ENCODE results near the gene MT1A.
"Not testable (repeated sequence)": the region's sequence is repeated elsewhere in the genome, so short reads cannot be mapped to it uniquely, and the experiment has no call there.

Gene MT1A

DNA sequence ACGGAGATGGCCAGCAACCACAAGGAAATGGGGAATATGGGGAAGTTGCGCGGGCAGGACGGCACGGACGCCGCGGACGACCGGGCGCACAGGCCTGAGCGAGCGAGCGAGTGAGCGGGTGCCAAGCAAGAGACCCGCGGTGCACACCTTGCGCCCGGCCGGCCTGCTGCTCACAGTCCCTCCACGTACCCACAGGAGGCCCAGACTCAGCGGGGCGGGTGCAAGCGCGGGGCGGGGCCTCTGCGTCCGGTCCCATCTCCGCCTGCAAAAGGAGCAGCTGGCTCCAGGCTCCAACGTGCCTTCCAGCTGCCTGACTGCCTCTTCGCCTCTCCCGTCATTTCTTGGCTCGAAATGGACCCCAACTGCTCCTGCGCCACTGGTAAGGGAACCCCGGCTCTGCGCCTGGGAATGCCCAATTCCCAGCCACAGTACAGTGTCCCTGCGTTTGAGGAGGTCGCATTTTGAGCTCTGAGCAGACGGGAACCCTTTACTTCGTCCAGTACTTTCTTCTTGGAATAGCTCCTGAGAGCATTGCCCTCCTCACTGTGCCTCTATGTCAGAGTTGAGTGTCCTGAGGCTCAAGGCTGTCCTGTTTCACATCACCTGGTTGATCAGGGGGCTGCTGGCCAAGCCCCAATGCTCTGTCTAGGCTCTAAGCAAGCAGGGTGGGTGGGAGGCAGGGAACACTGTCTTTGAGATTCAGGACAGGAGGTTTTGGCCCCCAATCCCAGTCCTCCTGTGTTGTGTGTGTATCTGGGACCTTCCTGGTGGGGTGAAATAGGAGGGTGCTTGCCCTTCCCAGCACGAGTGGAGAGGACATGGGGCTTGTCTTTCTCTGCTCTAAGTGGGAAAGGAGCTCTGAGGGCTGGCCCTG lies 21.0 kb upstream of the MT1A start:
- TF ChIP-seq, protein P1, sequence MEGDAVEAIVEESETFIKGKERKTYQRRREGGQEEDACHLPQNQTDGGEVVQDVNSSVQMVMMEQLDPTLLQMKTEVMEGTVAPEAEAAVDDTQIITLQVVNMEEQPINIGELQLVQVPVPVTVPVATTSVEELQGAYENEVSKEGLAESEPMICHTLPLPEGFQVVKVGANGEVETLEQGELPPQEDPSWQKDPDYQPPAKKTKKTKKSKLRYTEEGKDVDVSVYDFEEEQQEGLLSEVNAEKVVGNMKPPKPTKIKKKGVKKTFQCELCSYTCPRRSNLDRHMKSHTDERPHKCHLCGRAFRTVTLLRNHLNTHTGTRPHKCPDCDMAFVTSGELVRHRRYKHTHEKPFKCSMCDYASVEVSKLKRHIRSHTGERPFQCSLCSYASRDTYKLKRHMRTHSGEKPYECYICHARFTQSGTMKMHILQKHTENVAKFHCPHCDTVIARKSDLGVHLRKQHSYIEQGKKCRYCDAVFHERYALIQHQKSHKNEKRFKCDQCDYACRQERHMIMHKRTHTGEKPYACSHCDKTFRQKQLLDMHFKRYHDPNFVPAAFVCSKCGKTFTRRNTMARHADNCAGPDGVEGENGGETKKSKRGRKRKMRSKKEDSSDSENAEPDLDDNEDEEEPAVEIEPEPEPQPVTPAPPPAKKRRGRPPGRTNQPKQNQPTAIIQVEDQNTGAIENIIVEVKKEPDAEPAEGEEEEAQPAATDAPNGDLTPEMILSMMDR (IDR thresholded peaks at IDR 0.05; ENCODE audit: control insufficient read depth, extremely low read depth, insufficient read depth): no peak
- H3K4me3 ChIP-seq (ENCODE audit: low read depth, low read length): no peak overlapping the region
- no peak for DNase-seq (ENCODE audit: low read depth)

DNA sequence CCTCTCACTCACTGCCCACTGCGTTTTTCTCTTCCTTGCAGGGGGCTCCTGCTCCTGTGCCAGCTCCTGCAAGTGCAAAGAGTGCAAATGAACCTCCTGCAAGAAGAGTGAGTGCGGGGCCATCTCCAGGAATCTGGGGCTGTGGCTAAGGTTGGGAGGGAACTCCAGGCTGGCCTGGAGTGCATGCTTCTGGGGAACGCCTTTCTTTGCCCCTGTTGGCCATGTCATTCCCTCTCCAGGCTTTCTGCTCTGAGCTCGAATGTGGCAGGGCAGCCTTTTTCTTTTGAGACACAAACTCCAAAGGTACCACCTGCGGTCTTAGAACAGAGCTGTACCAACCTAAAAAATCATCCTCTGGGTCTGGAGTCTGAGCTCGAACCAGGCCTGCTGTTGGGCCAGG lies 20.3 kb upstream of the MT1A start:
- TF ChIP-seq, protein P1 (IDR thresholded peaks at IDR 0.05; ENCODE audit: control insufficient read depth, extremely low read depth, insufficient read depth): no peak
- no peak for DNase-seq (ENCODE audit: low read depth)
- no peak overlapping the region for H3K4me3 ChIP-seq (ENCODE audit: low read depth, low read length)

DNA sequence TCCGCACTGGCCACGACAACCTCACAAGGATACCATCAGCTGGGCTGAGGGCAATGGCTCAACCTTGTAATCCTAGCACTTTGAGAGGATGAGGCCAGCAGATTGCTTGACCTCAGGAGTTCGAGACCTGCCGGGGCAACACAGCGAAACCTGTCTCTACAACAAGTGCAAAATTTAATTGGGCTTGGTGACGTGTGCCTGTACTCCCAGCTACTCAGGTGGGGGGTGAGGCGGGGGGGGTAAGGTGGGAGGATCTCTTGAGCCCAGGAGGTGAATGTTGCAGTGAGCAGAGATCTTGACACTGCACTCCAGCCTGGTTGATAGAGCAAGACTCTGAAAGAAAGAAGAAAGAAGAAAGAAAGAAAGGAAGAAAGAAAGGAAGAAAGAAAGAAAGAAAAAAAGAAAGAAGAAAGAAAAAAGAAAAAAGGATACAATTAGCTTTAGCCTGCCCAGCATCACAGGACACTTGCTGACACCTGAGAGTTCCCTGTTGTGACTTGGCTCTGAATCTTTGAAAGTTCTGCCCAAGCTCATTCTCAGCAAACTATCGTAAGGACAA lies 18.0 kb upstream of the MT1A start:
- TF ChIP-seq, protein P1 (IDR thresholded peaks at IDR 0.05; ENCODE audit: control insufficient read depth, extremely low read depth, insufficient read depth): no peak
- no peak overlapping the region for H3K4me3 ChIP-seq (ENCODE audit: low read depth, low read length)

DNA sequence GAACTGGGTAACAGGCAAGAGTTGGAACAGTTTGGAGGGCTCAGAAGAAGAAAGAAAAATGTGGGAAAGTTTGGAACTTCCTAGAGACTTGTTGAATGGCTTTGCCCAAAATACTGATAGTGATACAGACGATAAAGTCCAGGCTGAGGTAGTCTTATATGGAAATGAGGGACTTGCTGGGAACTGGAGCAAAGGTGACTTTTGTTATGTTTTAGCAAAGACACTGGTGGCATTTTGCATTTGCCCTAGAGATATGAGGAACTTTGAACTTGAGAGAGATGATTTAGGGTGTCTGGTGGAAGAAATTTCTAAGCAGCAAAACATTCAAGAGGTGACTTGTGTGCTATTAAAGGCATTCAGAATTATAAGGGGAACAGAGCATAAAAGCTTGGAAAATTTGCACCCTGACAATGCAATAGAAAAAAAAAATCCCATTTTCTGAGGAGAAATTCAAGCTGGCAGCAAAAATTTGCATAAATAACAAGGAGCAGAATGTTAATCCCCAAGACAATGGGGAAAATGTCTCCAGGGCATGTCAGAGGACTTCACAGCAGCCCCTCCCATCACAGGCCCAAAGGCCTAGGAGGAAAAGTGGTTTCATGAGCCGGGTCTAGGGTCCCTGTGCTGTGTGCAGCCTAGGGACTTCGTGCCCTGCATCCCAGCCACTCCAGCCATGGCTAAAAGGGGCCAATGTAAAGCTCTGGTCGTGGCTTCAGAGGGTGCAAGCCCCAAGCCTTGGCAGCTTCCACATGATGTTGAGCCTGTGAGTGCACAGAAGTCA lies 16.6 kb upstream of the MT1A start:
- DNase-seq (ENCODE audit: low read depth); H3K4me3 ChIP-seq (ENCODE audit: low read depth, low read length): not testable (repeated sequence)

More for the DNA sequence above, 18.0 kb upstream of the MT1A start:
- no peak for DNase-seq (ENCODE audit: low read depth)

DNA sequence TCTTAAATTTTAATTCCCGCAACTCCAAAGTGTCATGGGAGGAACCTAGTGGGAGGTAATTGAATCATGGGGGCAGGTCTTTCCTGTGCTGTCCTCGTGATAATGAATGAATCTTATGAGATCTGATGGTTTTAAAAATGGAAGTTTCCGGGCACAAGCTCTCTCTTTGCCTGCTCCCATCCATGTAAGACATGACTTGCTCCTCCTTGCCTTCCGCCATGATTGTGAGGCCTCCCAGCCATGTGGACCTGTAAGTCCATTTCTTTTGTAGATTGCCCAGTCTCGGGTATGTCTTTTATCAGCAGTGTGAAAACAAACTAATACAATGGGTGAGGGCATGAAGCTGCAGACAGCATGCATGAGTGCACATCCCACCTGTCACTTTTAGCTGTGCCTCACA lies 15.3 kb upstream of the MT1A start:
- DNase-seq (ENCODE audit: low read depth); H3K4me3 ChIP-seq (ENCODE audit: low read depth, low read length): not testable (repeated sequence)

DNA sequence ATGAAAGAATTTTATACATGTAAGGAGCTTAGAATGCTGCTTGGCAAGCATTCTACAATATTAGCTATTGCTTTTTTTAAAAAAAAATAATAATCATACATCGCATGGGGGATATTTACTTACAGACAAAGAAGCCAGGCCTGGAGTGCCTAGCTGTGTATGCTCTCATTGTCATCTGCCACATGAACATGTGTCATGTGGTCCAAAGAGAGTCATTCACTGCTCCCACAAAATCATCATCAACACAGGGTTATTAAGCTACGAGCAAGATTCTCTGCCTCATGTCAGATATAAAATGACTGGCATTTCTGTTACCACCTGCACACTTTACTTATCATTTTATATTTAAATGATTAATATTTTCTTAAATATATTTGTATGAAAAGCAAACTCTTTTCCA lies 14.8 kb upstream of the MT1A start:
- H3K4me3 ChIP-seq (ENCODE audit: low read depth, low read length): no peak overlapping the region
- TF ChIP-seq, protein P1 (IDR thresholded peaks at IDR 0.05; ENCODE audit: control insufficient read depth, extremely low read depth, insufficient read depth): no peak
- no peak for DNase-seq (ENCODE audit: low read depth)

DNA sequence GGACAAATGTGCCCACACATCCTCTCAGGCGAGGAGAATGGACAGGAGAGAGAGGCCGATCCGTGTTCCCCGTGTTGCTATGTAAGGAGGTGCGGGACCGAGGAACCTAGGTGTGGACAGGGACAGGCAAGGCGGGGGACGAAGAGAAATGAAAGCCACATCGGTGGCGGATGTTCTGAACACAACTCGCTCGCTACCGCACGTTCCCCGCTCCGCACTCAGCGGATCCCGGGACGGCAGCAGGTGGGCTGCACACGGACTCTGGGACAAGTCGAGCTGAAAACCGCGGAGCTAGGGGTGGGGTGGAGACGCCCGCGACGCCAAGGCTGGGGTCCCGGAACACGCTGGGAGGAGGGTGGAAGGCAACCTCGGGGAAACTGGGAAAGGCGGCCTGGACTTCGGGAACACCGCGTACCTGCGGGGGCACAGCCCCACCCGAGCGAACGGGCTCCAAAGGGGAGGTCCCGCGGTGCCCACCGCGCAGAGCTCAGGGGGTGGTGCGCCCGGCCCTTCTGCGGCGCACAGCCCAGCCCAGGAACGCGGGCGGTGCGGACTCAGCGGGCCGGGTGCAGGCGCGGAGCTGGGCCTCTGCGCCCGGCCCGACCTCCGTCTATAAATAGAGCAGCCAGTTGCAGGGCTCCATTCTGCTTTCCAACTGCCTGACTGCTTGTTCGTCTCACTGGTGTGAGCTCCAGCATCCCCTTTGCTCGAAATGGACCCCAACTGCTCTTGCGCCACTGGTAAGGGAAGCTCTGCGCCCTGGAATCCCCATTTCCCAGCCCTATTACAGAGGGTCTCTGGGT lies 13.1 kb upstream of the MT1A start, which contains the start of gene MT1E:
Gene MT1E, plus strand, starts transcription at position 642 of the 803 bp plus-strand sequence. Its CDS starts 71 bp downstream, at position 713.
- DNase-seq (ENCODE audit: low read depth): no peak
- TF ChIP-seq, protein P1 (IDR thresholded peaks at IDR 0.05; ENCODE audit: control insufficient read depth, extremely low read depth, insufficient read depth): no peak
- no peak within 1 kb of the TSS for H3K4me3 ChIP-seq (ENCODE audit: low read depth, low read length)

Data from LNCaP clone FGC (cell line).